Skin of body (tissue), 2 donors: ENCODE data around the gene INSL3. TPM values are rescaled to one million over a fixed set of nuclear protein-coding genes. Genes with fewer than 3 reads are reported as not detected.
A peak's percentile ranks its signal among the peaks of the same experiment; 100 is the strongest.
"Not testable (repeated sequence)": the region's sequence is repeated elsewhere in the genome, so short reads cannot be mapped to it uniquely, and the experiment has no call there.

Experiments
- DNase-seq: peaks from one replicate; lab custom pipeline; 2025; lab: John Stamatoyannopoulos, UW
- total RNA-seq: library from RNA; depleted of rRNA; stranded (reverse); fragments of >200 nt; gene quantifications from one replicate; pipeline ENCODE4 v1.2.3, GENCODE V29; 2014

INSL3 gene
- total RNA-seq, 1 donor from 2014 or later = not detected

- no peak for DNase-seq
Measured at GRCh38 chr19:17790059-17790780, 31.1 kb downstream of the INSL3 start.

- no peak for DNase-seq
Measured at GRCh38 chr19:17788632-17789031, 32.7 kb downstream of the INSL3 start.

- no peak for DNase-seq
Measured at GRCh38 chr19:17787274-17787913, 33.9 kb downstream of the INSL3 start.

DNA sequence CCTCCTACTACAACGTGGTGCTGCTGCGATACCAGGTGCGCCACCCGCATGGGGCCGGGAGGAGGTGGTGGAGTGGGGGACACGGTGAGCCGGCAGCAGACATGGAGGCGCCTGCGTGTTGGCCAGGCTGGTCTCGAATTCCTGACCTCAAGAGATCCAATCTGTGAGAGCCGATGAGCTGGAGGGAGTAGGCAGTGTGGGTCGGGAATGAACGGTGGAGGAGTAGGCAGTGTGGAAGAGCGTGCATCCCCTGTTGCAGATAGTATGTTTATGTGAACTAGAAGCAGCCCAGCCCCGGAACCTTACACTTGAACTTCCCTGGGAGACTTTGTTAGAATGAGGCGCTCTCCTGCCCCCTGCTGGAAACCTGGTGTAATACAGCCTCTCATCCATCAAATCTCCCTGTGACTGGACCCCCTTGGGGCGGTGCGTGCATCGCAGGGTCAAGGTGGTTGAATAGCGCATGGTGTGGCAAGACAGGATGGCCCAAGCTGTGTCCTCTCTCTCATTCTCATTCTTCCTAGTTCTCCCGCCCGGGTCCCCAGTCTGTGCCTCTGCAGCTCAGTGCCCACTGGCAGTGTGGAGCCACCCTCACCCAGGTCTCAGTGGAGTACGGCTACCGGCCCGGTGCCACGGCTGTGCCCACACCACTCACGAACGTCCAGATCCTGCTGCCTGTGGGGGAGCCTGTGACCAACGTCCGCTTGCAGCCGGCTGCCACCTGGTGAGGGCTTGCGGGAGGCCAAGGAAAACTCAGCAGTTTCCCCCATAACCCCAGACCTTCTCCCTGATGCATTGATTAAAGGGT is 36.9 kb downstream of the INSL3 start:
- peak; percentile 41 for DNase-seq

- not testable (repeated sequence) for DNase-seq
Measured at GRCh38 chr19:17783721-17784120, 37.6 kb downstream of the INSL3 start.

DNA sequence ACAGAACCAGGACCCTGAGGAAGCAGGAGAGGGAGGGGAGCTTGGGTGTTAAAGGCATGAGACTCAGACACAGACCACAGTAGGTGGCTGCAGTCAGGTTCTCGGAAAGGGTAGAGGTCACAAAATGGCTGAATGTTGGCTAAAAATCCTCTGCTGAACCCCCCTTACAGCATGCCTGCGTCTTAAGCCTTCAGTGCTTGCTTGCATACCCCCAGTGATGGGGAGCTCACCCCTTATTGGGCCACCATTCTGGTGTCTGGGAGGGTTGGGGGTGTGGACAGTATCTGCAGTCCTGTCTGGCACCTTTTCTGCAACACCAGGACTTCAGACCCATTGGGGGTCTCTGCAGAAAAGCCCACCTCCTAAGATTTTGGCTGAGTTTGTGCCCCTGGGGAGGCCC is 40.5 kb downstream of the INSL3 start:
- no peak for DNase-seq

- no peak for DNase-seq
Measured at GRCh38 chr19:17778968-17779929, 42.1 kb downstream of the INSL3 start.

GRCh38 chr19:17778251-17778967 is 42.9 kb downstream of the INSL3 start:
- no peak for DNase-seq

DNA sequence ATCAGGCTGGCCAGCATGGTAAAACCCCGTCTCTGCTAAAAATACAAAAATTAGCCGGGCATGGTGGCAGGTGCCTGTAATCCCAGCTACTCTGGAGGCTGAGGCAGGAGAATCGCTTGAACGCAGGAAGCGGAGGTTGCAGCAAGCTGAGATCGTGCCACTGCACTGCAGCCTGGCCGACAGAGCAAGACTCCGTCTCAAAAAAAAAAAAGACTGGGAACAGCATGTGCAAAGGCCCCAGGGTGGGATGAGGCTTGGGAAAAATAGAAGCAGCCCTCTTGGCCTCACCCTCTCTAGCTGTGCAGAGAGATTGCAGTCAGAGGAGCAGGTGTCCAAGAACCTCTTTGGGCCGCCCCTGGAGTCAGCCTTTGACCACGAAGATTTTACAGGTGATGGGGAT is 43.5 kb downstream of the INSL3 start:
- not testable (repeated sequence) for DNase-seq

- DNase-seq = no peak
Measured at GRCh38 chr19:17775991-17776803, 45.1 kb downstream of the INSL3 start.

DNA sequence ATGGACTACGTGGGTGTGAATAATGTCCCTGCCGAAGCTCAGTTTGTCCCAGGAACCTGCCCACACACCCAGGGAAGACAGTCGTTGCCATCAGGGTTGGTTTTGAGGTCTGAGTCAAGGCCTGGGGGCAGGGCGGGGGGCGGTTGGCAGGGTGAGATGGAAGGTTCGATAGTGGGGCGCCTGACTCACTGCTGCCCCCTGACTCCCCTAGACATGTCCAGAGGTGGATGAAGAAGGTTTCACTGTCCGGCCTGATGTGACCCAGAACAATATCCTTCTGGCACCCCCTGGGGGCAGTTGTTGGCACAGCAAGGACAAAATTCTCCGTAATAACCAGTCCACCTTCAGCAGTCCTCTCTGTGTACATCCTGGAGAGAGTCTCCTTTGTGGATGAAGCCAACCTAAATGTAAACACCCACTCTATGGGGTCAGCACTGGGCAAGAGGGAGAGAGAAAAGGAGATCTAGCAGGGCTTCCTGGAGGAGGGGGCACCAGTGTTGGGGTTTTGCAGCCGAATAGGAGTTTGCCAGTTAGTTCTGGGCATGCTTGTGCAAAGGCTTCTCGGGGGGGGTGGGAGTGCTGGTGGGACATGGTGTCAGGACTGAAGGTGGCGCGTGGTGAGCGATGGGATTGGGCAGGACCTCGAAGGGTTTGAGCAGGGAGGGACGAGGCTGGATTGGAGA is 45.9 kb downstream of the INSL3 start:
- no peak for DNase-seq

- no peak for DNase-seq
Measured at GRCh38 chr19:17772172-17772571, 49.1 kb downstream of the INSL3 start.

DNA sequence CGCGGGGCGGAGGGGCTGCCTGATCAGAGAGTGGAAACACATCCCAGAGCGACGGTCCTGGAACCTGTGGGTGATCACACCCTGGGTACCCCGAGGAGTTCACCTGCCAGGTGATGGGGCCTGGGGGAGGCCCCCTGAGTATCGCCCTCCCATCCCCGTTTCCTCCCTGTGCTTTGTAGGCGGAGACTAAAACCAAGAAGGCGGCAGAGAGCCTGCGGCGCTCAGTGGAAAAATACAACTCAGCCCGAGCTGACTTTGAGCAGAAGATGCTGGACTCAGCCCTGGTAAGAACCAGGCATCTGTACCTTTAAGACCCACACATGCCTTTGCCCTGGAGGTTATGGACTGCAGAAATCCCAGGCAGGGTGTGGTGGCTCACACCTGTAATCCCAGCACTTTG is 50.7 kb downstream of the INSL3 start:
- DNase-seq = no peak

GRCh38 chr19:17767559-17767958 is 53.8 kb downstream of the INSL3 start:
- DNase-seq = no peak

- DNase-seq = peak; percentile 13
Measured at GRCh38 chr19:17766543-17767131, 54.7 kb downstream of the INSL3 start.
